Activated T-cell treated with anti-CD3 and anti-CD28 coated beads for 48 hours (primary cell): ENCODE data around the gene LPO.

Source experiments
- DNase-seq: peaks from one replicate; pipeline ENCODE4 v3.0.0-alpha.2; 2020; ENCODE audit warnings: low read depth

LPO gene

DNA sequence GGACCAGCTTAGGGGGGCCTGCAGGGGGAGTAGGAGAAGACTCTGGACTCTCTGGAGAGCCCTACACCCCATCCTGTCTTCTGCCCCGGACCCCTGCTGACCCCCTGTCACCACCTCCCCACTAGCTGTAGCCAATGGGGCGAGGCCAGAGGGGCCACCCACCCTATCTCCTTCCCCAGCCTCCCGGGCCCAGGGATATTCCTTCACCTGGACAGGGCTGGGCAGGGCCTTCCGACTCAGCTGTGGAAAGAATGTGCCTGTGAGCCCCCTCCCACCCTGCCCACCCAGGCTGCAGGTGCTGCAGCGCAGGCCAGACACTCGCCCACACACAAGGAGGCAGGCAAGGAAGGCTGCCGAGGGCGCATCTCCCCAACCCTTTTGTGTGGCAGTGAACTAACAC is 67.2 kb downstream of the LPO start:
- no peak for DNase-seq

GRCh38 chr17:58306131-58306951 is 68.0 kb downstream of the LPO start:
- no peak for DNase-seq

DNA sequence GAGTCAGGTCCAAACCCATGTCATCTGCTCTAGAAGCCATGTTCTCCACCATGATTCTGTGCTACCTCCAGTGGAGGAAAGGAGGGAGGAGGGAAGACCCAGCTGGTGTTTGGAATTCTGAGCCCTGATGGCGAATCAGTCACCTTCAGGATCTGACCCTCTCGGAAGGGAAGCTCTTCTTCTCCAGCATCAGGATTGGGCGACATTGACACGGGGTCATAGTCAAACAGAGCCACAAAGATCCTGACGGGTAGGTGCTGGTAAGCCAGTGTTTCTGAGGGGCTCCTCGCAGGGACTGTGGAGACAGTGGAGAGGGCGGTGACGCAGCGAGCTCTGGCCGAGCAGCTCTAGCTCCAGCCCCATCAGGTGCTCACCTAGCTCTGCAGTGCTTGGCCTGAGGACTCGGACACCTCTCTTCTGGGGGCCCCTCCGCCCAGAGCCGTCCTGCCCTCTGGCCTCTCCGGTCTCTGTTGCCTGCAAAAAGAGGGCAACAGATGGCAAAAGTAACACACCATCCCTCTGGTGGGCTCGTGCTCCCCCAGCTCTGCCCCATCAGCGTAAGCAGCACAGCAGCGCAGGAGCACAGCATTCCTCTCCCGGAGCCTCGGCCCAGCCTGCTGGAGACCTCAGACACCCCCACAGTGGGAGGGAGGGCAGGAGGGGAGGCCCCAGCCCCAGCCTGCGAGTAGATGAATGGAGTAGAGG is 69.2 kb downstream of the LPO start:
- DNase-seq, result no peak

GRCh38 chr17:58308173-58308984 is 70.0 kb downstream of the LPO start:
- DNase-seq, result no peak

GRCh38 chr17:58308985-58309917 is 70.9 kb downstream of the LPO start:
- DNase-seq, result no peak

- no peak for DNase-seq
Observed at GRCh38 chr17:58309918-58310259, 71.5 kb downstream of the LPO start.

- no peak for DNase-seq
Observed at GRCh38 chr17:58310511-58311428, 72.4 kb downstream of the LPO start.

DNA sequence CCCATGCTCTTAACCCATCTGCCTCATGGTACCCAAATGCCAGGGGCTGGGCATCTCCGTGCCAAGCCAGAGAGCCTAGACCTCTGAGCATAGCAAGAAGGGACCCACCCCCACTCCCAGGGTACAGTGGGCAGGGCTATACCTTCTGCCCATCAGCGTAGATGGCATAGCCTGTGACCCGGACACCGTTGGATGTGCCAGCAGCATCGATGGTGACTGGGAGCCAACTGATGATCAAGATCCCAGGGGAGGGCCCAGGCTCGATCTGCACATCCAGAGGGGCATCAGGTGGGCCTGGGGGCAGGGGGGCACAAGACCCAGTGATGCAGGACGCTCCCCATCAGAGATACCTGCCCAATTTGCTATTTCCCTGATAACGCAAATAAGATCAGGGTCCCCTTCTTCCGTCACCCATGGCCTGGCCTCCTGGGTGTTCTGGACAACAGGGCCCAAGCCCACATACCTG is 73.1 kb downstream of the LPO start:
- DNase-seq, result no peak

- DNase-seq, result no peak
Observed at GRCh38 chr17:58312021-58312630, 73.7 kb downstream of the LPO start.

DNA sequence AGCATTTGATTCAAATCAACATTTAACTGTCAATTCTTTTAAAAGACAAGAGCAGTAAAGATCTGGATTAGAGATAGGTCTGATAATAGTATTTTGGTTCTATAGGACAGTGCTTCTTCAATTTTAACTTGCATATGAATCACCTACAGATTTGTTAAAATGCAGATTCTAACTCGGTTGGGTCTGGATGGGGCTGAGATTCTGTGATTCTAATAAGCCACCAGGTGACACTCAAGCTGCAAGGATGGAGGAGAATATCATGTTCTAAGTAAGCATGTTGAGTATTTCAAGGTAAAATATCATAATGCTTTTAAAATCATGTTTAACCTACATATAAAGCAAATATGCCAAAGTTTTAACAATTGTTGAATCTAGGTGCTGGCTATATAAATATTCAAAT is 74.4 kb downstream of the LPO start:
- no peak for DNase-seq

DNA sequence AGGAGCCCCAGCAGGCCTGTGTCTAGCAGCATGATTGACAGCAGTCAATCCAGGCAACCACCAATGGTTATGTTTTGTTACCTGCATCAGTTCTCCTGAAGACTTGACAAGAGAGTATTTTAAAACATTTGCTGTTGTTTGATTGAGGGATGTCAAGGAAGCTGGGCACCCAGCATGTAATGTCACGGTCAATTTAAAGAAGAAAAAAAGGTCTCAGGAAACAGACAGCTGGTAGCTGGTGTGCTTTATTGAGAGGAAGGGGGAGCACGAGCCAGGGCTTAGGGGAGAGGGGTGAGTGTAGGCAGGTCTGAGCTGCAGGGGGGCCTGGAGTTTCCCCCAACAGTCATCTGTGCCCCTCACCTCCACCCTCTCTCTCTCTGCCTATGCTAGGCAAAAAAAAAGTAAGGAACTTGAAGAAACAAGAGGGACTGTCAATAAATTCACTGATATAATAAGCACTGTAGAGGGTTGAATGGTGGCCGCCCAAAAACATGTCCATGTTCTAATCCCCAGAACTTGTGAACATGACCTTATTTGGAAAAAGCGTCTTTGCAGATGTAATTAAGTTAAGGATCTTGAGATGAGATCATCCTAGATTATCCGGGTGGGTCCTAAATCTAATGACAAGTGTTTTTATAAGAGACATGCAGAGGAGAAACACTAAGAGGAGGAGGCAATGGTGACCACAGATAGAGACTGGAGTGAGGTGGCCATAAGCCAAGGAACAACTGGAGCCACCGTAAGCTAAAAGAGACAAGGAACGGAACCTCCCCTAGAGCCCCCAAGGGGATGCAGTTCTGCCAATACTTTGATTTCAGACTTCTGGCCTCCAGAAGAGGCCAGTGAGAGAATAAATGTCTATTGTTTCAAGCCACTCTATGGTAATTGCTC is 75.7 kb downstream of the LPO start:
- DNase-seq, result no peak

DNA sequence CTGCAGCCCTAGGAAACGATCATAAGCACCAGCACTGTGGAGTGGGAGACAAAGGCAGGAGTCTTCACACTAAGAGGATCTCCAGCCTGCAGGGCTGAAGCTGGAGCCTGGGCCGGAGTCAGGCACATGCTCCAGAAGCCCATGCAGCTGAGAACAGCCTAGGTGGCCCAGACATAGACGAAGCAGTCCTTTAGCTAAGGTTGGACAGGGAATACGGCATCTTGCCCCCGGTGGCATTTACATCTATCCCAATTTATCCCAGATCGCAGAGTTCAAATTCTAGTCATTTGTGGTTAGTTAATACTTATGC is 76.3 kb downstream of the LPO start:
- DNase-seq, result no peak

DNA sequence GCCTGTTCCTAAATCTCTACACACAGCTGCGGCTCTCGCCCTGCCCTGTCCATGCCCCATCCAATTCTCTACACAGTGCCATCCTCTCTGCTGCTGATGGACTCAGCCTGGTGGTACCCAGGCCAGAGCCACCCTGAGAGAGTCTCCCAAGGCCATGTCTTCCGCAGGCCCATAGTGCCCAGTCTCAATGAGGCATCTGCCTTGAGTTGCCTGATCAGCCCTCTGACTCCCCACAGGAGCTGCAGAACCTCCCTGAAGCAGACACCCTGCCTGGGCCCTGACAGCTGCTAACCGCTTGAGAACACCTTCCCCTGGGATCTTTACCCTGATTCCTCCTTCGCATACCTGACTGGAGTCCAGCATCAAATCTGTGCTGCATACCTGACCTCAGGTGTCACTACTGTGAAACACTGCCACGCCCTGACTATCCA is 76.9 kb downstream of the LPO start:
- DNase-seq, result no peak

DNA sequence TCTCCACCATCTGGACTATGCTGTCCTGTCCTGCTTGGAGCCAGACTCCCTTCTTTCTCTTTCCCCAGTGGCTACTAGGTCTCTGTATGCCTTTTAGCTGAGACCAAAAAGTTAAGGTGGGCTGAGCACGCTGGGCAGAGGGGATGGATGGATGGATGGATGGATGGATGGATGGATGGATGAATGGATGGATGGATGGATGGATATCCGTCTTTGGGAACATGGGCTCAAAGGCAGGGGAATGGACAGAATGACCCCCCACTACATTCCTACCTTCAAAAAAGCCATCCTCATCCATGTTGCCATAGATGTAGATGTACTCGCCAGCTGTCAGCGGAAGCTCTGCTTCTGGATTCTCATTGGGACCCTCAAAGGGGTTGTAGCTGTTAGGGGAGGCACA is 77.4 kb downstream of the LPO start:
- DNase-seq, result no peak

DNA sequence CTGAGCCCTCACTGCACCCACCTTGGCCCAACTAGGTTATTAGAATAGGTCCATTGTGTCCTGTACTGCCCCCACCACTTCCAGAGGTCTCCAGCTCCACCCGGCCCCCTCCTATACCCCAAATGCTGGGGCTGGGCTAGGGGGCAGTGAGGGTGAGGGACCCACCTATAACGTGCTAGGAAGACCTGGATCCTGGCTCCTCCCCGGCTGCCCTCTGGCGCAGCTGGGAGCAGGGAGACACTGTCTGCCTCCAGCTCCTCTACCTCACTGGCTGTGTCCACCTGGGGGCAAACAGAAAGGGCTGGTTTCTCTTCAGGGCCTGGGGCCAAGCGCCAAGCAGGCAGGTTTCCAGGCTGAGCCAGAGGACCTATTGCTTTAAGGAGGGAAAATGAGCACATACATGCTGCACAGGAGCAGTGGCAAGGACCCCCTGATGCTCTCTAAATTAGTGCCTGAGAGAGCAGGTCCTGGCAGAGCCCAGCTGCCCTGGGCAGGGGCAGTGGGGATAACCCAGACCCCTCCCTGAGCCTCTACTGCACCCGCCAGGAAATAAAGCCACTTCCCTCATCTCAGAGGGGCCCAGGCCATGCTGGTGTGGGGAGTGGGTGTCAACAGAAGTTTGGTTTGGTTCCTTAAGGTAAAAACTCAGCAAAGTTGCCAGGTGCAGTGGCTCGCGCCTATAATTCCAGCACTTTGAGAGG is 78.0 kb downstream of the LPO start:
- no peak for DNase-seq

DNA sequence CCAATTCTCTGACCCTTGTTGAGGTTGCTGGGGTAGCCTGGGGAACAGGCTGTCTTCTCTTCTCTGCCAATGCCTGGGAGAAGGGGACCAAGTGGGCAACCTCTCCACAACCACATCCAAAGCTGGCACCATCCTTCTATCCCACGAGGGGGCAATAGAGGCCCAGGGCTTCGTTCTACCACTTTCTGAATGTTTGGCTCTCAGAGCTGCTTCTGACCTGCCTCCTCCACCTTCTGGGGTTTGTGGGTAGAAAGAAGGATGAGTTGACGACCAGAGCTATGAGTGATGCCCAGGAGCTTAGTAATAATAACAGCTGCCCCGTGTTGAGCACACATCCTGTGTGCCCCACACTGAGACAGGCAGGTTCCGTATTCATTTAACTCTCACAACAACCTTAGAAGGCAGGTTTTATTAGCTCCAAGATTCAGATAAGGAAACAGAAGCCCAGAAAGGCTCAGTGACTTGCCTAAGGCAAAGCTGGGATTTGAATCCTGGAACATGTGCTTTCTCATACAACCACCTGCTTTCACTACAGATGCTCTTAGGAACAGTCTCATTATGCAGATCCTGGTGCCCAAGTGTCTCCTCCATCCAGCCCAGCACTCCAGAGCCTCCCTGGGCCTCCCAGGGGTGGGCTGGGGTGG is 79.2 kb downstream of the LPO start:
- peak; percentile 67 for DNase-seq

DNA sequence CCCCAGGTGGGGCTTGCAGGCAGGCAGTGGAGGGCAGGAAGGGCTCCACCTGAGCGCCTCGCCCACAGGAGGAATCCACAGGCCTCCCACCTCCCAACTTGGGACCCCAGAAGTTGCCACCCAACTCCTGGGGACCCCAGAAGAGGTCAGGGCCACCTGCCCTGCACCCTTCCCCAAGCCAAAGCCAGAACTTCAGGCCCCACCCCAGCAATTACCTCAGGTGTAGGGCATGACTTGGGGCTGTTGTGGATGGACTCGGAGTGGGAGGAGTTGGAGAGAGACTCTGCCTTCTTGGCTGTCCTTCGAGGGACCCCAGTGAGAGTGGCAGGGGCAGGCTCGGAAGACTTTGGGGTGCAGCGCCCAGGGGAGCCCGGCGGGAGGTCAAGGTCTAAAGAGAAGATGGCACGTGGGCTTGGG is 79.7 kb downstream of the LPO start:
- DNase-seq, result no peak
